HG03558 (cell line): ENCODE data around the gene ANKRD13D.
"Not testable (repeated sequence)": the region's sequence is repeated elsewhere in the genome, so short reads cannot be mapped to it uniquely, and the experiment has no call there.

ENCODE experiments used
- ATAC-seq: cut with Tn5 transposase; IDR thresholded peaks from one replicate; pipeline ENCODE4 v1.9.1; 2021; ENCODE audit warnings: moderate number of reproducible peaks; ENCODE audit not compliant: unreplicated experiment; ENCODE audit errors: extremely low read depth

The ANKRD13D gene

DNA sequence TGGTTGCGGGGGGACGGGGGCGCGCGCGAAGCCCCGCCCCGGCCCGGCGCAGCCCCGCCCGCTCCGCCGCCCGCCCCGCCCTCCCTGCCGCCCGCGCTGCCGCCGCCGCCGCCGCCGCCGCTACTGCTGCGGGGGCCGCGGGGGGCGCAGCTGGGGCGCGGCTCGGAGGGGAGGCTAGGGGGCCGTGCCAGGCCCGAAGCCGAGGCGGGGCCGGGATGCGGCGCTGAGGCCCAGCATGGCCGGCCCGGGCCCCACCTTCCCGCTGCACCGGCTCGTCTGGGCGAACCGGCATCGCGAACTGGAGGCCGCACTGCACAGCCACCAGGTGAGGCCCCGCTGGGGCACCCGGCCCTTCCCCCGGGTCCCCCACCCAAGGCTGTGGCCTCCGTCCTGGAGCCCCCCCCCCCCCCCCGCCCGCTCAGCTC, at the start of gene ANKRD13D:
Gene ANKRD13D, plus strand, starts transcription at position 78 of the 425 bp plus-strand sequence. Its CDS starts 158 bp downstream, at position 236.
- peak; percentile 21 for ATAC-seq

DNA sequence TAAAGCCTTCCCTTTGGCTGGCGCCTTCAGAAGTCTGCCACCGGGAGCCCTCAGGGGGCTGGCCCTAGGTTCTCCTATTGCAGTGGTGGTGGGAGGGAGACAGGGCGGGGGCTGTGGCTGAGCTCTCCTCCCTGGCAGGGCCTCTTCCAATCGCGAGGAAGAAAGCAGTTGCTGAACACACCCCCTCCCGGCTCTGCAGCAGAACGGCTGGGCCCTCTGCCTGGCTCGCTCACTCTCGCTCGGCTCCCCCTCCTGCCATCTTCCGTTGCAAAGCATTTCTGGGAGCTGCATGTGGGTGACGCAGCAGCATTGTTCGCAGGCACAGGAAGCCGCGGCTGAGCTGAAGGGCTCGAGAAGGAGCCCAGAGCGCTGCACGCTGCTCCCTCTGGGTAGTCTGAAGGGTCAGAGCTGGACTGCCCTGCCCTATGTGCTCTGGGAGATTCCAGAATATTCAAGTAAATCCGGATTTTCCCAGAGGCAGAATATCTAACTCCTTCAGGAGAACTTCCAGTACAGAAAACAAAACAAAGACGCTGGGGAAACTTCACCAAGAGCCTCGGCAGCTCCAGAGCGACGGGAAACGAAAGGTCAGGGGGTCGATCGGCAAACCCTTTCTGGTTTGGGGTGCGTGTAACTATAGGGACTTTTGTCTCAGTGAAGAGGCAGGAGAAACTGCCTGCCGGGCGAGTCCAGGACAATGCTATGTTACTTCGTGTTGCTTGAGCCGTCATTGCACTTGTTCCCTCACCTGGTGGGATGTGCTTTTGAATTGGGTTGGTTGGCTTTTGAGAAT, 49.1 kb upstream of the ANKRD13D start:
- ATAC-seq: peak; percentile 50

DNA sequence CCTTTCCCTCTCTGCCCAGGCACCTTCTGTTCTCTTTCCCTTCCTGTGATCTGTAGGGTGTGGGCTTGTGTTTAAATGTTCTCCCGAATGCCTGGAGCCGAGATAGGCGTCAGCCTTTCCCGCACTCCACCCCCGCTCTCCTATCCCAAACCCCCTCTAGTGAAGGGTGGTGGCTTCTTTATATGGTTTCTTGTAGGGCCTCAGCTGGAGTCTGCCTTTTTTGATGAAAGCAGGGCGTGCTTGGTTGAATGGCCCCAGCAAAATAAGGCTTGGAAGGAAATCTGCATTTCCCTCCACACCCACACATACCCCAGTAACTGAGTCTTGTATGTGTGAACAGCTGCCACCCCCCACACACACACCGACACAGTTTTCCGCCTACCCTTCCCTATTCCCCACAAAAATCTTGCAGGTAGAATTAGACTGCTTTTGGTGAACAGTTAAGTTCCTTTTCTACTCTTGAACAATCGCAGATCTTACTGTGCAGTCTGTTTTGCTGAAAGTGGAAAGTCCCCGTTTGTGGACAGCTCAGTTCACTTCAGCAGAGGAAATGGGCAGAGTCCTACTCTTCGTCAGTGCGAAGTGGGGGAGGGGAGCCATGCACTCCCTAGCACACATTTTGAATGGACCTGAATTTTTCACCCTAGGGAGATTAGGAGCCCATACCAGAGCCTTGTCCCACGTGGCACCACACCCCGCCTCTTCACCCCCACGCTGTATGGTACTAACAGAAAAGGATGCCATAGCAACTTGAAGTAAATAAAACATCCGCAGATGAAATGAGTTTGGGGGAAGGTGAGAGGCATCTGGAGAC, 48.3 kb upstream of the ANKRD13D start:
- no peak for ATAC-seq

DNA sequence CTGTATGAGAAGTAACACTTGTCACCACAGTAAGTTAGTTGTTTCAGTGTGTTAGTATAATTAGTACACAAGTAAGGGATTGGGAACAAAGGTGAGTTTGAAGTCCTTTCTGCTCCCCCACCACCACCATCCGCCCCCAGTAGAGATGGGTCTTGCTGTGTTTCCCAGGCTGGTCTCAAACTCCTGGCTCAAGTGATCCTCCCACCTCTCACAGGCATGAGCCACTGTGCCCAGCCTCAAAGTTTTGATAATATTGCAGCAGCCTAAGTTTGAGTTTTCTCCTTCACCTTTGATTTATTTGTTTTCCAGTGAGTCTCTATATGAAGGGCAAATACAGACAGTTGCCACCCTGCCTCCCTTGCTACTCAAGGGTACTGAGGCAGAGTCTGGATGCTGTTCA, 46.6 kb upstream of the ANKRD13D start:
- ATAC-seq: no peak

DNA sequence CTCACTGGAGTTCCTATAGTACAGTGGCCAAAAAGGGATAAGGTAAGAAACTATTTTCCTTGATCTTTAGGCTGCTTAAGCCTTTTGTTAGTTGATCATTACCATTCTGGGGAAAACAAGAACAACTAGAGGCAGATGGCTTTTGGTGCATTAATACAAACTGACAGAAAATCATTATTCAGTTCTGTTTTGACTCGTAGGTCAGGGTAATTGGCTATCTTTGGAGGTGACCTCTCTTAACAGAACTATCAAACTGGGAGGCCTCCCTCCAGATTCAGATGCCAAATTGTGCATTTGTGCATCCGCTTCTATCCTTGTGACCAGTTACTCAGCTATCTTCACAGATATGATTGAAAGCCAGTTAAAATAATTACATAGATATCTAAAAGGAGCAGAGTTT, 46.1 kb upstream of the ANKRD13D start:
- ATAC-seq: no peak

DNA sequence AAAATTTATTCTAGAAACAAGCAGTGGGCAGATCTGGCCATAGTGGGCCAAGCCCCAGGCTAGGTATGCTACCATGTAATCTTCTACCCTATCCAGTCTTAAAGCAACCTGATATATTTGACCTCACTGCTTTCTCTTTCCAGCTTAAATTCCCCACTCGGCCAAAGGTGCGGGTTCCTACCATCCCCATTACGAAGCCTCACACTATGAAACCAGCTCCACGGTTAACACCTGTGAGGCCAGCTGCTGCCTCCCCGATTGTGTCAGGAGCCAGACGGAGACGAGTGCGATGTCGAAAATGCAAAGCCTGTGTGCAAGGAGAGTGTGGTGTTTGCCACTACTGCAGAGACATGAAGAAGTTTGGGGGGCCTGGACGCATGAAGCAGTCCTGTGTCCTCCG, 44.1 kb upstream of the ANKRD13D start:
- no peak for ATAC-seq

DNA sequence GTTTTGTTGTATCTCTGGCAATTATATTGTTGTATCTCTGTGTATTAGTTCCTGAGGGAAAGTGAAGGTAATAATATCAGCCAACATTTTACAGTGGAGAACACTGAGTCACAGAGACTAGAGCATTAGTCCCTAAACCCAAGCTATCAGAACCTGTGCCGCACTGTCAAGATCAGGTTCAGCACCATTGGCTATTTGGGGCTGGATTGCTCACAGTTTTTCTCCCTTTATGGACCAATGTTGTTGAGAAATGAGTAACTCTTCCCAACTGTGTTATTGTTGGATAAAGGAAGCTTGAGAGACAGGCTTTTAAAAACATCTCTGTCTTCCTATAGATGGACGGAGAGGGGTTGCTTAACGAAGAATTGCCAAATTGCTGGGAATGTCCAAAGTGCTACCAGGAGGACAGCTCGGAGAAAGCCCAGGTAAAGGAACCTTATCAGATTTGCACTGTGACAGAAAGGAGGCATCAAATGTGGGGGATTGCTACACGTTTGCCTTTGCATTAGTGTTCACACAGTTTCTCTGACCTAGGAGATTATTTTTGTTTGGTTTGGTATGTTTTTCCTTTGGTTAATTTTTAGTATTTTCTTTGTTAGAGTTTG, 41.1 kb upstream of the ANKRD13D start:
- ATAC-seq: no peak

DNA sequence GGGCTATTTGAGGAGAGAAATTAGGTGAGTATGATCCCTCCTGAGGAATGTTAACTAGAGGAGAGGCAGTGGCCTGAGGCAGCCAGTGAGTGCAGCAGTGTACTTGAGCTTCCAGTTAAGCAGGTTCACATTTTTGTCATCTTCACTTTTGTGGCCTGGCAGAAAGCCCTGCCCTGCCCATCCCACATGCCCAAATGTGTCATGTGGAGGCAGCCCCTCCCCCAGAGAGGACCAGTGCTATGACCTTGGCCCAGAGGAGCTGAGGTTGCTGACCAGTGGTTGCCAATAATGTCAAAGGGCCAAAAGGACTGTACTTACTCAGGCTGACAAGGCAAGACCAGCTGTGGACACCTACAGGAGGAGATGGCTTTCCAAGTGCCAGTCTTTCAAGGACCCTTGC, 40.5 kb upstream of the ANKRD13D start:
- ATAC-seq: no peak

DNA sequence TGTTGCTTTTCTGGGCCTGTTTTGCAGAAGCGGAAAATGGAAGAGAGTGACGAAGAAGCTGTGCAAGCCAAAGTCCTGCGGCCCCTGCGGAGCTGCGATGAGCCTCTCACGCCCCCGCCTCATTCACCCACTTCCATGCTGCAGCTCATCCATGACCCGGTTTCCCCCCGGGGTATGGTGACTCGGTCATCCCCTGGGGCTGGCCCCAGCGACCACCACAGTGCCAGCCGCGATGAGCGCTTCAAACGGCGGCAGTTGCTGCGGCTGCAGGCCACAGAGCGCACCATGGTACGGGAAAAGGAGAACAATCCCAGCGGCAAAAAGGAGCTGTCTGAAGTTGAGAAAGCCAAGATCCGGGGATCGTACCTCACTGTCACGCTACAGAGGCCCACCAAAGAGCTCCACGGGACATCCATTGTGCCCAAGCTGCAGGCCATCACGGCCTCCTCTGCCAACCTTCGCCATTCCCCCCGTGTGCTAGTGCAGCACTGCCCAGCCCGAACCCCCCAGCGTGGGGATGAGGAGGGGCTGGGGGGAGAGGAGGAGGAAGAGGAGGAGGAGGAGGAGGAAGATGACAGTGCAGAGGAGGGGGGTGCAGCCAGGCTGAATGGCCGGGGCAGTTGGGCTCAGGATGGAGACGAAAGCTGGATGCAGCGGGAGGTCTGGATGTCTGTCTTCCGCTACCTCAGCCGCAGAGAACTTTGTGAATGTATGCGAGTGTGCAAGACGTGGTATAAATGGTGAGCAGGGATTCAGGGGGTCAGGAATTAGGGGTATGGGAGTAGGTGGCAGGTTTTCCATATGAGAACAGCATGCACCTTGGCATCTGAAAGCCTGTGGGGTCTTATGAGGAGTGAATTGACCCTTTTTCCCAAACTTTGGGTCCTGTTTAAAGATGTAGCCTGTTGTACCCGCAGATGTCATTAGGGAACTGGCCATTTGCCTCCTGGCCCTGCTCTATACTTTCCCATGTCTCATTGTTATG, 38.8 kb upstream of the ANKRD13D start:
- ATAC-seq: no peak

DNA sequence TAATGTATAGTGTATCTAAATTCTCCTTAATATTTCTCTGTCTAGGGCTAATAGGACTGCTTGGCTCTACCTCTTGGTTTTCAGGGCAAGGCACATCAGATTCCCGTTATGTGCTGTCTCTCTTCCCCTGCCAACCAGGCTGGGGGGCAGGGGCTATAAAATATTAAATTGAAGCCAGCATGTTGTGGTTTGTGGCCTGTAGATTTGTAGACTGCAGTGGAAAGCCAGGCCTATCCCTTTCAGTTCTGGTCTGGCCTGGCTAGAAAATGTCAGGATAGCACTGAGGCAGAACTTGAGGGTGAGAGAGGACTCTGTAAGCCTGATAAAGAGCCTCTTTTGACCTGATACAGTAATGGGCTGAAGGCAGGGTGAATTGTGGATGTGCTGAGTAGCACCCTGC, 37.3 kb upstream of the ANKRD13D start:
- ATAC-seq: no peak

DNA sequence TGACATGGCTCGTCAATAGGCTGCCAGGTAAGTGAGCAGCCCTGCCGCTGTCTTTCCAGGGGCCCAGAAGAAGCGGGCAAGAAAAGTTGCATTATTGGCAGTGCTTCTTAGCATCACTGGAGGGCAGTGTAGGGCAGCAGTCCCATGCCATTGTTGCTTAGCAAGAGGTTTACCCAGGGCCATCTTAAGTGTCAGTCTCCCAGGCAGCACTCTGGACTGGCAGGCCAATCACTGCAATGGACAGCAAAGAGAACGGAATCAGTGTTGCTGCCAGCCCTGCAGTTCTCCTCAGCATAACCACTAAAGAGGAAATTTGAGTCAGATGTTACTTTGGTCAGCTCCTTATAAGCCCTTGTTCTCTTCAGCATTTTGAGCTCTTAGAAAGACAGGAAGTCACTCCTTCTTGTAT, 36.3 kb upstream of the ANKRD13D start:
- no peak for ATAC-seq

DNA sequence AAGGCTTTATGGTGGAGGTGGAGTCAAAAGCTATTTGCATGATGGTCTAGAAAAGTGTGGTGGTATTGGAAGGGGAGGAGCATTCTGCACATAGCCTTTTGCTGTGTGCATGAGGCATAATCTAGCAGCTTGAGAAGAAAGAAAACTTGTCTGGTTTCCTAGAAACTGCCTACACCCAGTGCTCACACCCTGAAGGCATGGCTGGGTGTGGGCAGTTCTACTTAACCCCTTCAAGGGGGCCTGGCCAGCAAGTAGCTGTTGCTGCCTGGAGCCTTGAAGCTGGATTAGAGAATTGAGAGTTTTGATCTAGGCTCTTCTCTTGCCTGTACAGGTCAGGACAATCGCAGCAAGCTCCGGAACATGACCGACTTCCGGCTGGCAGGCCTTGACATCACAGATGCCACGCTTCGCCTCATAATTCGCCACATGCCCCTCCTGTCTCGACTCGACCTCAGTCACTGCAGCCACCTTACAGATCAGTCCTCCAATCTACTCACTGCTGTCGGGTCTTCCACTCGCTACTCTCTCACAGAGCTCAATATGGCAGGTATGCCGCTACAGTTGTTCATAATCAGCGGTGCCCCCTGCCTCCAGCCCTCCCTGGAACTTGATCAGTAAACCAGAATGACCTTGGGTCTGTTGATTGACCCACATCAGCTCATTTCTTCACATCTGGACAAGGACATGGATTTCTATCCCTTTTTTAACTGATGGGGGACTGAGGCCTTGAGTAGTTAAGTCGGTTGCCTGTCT, 35.1 kb upstream of the ANKRD13D start:
- ATAC-seq: no peak

DNA sequence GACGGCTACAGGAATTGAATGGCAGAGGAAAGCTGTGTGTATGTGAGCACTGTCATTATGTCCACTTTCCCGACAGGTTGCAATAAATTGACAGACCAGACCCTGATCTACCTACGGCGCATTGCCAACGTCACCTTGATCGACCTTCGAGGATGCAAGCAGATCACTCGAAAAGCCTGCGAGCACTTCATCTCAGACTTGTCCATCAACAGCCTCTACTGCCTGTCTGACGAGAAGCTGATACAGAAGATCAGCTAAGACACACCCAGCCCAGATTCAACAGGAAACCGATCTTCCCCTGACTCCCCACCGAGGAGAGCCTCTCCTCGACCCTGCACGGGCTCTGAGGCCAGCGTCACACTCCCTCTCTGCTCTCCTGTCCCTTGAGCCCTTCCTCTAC, 34.3 kb upstream of the ANKRD13D start:
- no peak for ATAC-seq

DNA sequence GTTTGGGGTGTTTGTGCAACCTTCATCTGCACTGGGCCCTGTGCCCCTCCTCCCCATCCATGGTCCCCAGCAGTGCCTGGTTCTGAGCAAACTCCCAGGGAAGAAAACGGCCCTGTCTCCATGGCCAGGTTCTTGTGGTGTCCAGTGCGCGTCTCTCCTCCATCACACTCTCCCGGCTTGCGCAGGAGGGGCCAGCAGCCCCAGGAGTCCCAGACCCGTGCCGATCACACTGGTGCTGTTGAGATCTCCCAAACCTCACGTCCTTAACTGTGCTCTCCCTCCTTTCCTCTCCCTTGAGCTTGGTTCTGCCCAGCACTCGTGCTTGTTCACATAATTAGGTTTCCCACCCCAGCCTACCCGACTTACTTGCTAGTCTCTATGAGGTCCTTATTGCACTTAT, 33.8 kb upstream of the ANKRD13D start:
- ATAC-seq: no peak

DNA sequence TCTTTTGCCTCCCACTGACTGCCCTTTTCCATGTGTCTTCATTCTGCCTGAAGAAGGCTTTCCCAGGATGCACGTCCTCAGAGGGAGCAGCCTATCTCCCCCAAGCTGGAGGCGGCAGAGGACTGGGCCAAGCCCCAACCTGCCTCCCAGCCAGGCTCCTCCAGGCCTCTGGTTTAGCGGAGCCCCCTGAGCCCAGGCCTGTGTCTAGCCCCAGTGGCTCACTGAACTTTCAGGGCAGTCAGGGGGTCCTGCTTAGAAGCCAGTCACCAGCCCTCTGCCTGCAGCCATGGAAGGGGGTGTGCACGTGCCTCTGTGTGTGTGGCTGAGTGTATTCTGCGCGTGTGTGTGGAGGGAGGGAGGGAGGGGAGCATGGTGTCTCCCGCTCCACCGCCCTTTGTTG, 33.2 kb upstream of the ANKRD13D start:
- no peak for ATAC-seq

DNA sequence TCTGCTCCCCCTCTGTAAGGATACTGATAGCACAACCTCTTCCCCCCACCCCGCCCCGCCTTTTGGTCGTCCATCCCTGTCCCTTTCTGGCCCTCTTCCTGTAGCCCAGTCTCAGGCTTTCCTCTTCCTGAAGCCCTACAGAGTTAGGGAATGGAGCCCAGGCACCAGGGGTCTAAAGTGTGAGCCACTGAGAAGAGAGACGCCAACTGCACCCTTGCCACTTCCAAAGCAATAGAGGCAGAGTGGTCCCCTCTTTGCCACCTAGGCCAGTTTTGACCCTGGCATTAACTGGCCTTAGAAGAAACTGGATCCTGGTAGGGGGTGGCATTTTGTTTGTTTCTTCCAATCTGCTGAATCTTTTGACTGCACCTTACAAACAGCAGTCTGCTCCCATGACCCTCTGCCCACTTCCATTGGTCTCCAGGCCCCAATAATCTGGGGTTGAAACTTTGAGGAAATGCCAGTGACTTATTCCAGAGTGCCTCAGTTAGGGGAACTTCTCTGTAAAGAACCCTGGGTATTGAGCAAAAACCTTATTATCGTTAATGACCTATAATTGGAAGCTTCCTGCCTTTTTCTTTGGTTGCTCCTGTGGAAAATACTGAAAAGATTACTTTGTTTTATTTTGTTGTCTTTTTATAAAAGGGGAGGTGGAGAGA, 32.5 kb upstream of the ANKRD13D start:
- ATAC-seq: no peak

DNA sequence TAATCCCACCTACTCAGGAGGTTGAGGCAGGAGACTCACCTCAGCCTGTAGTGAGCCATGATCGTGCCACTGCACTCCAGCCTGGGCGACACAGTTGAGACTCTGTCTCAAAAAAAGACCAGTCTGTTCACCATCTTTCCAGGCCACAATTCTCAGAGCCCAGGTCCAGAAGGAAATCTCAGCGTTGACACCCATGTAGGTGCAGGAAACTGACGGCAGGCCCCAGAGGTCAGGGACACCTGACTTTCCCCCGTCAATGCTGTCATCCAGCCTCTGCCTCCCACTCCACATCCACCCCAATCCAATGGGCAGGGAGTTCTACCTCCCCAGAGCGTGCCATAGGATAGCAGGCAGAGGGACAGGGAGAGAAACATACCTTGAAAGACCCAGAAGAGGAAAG, 28.7 kb upstream of the ANKRD13D start:
- no peak for ATAC-seq

DNA sequence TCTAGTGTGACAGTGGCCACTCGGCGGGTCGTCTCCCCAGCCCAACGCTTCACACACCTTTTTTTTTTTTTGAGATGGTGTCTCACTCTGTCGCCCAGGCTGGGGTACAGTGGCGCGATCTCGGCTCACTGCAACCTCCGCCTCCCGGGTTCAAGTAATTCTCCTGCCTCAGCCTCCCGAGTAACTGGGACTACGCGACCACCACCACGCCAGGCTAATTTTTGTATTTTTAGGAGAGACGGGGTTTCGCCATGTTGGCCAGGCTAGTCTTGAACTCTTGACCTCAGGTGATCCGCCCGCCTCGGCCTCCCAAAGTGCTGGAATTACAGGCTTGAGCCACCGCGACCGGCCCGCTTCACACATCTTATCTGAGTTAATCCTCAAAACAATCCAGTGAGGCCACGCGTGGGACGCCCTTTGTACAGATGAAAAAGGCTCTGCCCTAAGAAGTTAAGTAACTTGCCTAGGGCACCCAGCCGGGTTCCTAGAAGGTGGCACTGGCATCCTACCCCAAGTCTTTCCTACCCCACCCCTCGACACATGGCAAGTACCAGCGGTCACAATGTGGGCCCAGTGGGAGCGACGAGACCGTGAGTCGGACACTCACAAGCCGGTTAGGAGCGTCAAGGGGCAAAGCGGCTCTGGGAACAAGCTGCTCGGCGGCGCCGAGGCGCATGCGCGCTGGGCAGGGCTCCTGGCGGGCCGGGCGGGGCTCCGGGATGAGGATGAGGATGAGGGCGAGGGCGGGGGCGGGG, 28.0 kb upstream of the ANKRD13D start:
- ATAC-seq: not testable (repeated sequence)
